HUES48 (cell line): ENCODE measurements around the gene WNT10A.

Experiments used
- H3K27ac ChIP-seq: one replicate; pipeline ENCODE4 v1.7.0; 2013; ENCODE audit warnings: low read depth, low read length, inconsistent platforms
- H3K27me3 ChIP-seq: 2 replicates; pipeline ENCODE4 v1.6.1; 2013; ENCODE audit warnings: mild to moderate bottlenecking, low read length; ENCODE audit not compliant: control insufficient read depth, insufficient read depth
- H3K36me3 ChIP-seq: 2 replicates; pipeline ENCODE4 v1.6.1; 2013; ENCODE audit warnings: low read length; ENCODE audit not compliant: control insufficient read depth, insufficient read depth
- H3K4me1 ChIP-seq: 2 replicates; pipeline ENCODE4 v1.6.1; 2013; ENCODE audit warnings: mild to moderate bottlenecking, low read length; ENCODE audit not compliant: control insufficient read depth, insufficient read depth
- H3K4me3 ChIP-seq: 2 replicates; pipeline ENCODE4 v1.5.1; 2013; ENCODE audit warnings: mild to moderate bottlenecking, low read depth, low read length
- H3K9ac ChIP-seq: 2 replicates; pipeline ENCODE4 v1.6.1; 2013; ENCODE audit warnings: mild to moderate bottlenecking, low read depth, low read length, moderate library complexity
- H3K9me3 ChIP-seq: 2 replicates; pipeline ENCODE4 v1.6.1; 2013; ENCODE audit warnings: low read length; ENCODE audit not compliant: control insufficient read depth, insufficient read depth

Gene WNT10A

GRCh38 chr2:218849721-218850120 is 30.9 kb upstream of the WNT10A start:
- H3K27me3 ChIP-seq = peaks cover 21% of the 10 kb centered on the region
- H3K9me3 ChIP-seq = 0 out of 2 replicates have a peak, but pooled peaks cover 2% of the 10 kb centered on the region
- H3K4me3 ChIP-seq = no peak overlapping the region
- peaks cover 5% of the 10 kb centered on the region for H3K4me1 ChIP-seq
- H3K36me3 ChIP-seq = no peaks in the 10 kb centered on the region
- H3K27ac ChIP-seq = no peak overlapping the region
- no peak overlapping the region for H3K9ac ChIP-seq

- no peak overlapping the region for H3K27ac ChIP-seq
- no peaks in the 10 kb centered on the region for H3K9me3 ChIP-seq
- H3K36me3 ChIP-seq = no peaks in the 10 kb centered on the region
- H3K9ac ChIP-seq = no peak overlapping the region
- H3K27me3 ChIP-seq = peaks cover 32% of the 10 kb centered on the region
- peaks cover 13% of the 10 kb centered on the region for H3K4me1 ChIP-seq
- no peak overlapping the region for H3K4me3 ChIP-seq
Measured at GRCh38 chr2:218850796-218851195, 29.9 kb upstream of the WNT10A start.

GRCh38 chr2:218851286-218851685 is 29.4 kb upstream of the WNT10A start:
- no peaks in the 10 kb centered on the region for H3K36me3 ChIP-seq
- no peak overlapping the region for H3K27ac ChIP-seq
- H3K4me3 ChIP-seq = no peak overlapping the region
- H3K27me3 ChIP-seq = peaks cover 37% of the 10 kb centered on the region
- no peak overlapping the region for H3K9ac ChIP-seq
- H3K9me3 ChIP-seq = no peaks in the 10 kb centered on the region
- peaks cover 18% of the 10 kb centered on the region for H3K4me1 ChIP-seq

- no peak overlapping the region for H3K9ac ChIP-seq
- peaks cover 23% of the 10 kb centered on the region for H3K4me1 ChIP-seq
- peaks cover 55% of the 10 kb centered on the region for H3K27me3 ChIP-seq
- H3K27ac ChIP-seq = no peak overlapping the region
- no peaks in the 10 kb centered on the region for H3K9me3 ChIP-seq
- H3K36me3 ChIP-seq = no peaks in the 10 kb centered on the region
- H3K4me3 ChIP-seq = no peak overlapping the region
Measured at GRCh38 chr2:218852911-218853667, 27.6 kb upstream of the WNT10A start.

GRCh38 chr2:218853766-218854165 is 26.9 kb upstream of the WNT10A start:
- Histone ChIP-seq H3K4me1 (peaks cover 23% of the 10 kb centered on the region), H3K4me3 (no peak overlapping the region), H3K9me3 (no peaks in the 10 kb centered on the region), H3K9ac (no peak overlapping the region), H3K27ac (no peak overlapping the region), H3K27me3 (peaks cover 62% of the 10 kb centered on the region), H3K36me3 (no peaks in the 10 kb centered on the region)

- Histone ChIP-seq H3K27me3 (peaks cover 72% of the 10 kb centered on the region), H3K9ac (no peak overlapping the region), H3K4me3 (no peak overlapping the region), H3K4me1 (peaks cover 23% of the 10 kb centered on the region), H3K9me3 (no peaks in the 10 kb centered on the region), H3K27ac (no peak overlapping the region), H3K36me3 (no peaks in the 10 kb centered on the region)
Measured at GRCh38 chr2:218854860-218855259, 25.8 kb upstream of the WNT10A start.

GRCh38 chr2:218855305-218856166 is 25.1 kb upstream of the WNT10A start:
- Histone ChIP-seq H3K4me3 (no peak overlapping the region), H3K27me3 (peaks cover 79% of the 10 kb centered on the region), H3K9me3 (no peaks in the 10 kb centered on the region), H3K9ac (no peak overlapping the region), H3K4me1 (peaks cover 29% of the 10 kb centered on the region), H3K27ac (no peak overlapping the region), H3K36me3 (no peaks in the 10 kb centered on the region)

GRCh38 chr2:218856167-218856895 is 24.3 kb upstream of the WNT10A start:
- peaks cover 86% of the 10 kb centered on the region for H3K27me3 ChIP-seq
- no peaks in the 10 kb centered on the region for H3K9me3 ChIP-seq
- H3K27ac ChIP-seq = no peak overlapping the region
- no peak overlapping the region for H3K9ac ChIP-seq
- H3K36me3 ChIP-seq = no peaks in the 10 kb centered on the region
- H3K4me3 ChIP-seq = no peak overlapping the region
- H3K4me1 ChIP-seq = peaks cover 33% of the 10 kb centered on the region

- Histone ChIP-seq H3K4me1 (peaks cover 33% of the 10 kb centered on the region), H3K9ac (no peak overlapping the region), H3K27me3 (peaks cover 91% of the 10 kb centered on the region), H3K27ac (no peak overlapping the region), H3K9me3 (no peaks in the 10 kb centered on the region), H3K4me3 (no peak overlapping the region), H3K36me3 (no peaks in the 10 kb centered on the region)
Measured at GRCh38 chr2:218856896-218857243, 23.8 kb upstream of the WNT10A start.

GRCh38 chr2:218857371-218858137 is 23.1 kb upstream of the WNT10A start:
- Histone ChIP-seq H3K4me1 (peaks cover 33% of the 10 kb centered on the region), H3K27me3 (peaks cover 96% of the 10 kb centered on the region), H3K27ac (no peak overlapping the region)

More at GRCh38 chr2:218857371-218858137, 23.1 kb upstream of the WNT10A start:
- Histone ChIP-seq H3K4me3 (no peak overlapping the region), H3K9ac (no peak overlapping the region), H3K9me3 (no peaks in the 10 kb centered on the region), H3K36me3 (no peaks in the 10 kb centered on the region)
